ENCODE measurements around the gene MED16.

MED16 gene

DNA sequence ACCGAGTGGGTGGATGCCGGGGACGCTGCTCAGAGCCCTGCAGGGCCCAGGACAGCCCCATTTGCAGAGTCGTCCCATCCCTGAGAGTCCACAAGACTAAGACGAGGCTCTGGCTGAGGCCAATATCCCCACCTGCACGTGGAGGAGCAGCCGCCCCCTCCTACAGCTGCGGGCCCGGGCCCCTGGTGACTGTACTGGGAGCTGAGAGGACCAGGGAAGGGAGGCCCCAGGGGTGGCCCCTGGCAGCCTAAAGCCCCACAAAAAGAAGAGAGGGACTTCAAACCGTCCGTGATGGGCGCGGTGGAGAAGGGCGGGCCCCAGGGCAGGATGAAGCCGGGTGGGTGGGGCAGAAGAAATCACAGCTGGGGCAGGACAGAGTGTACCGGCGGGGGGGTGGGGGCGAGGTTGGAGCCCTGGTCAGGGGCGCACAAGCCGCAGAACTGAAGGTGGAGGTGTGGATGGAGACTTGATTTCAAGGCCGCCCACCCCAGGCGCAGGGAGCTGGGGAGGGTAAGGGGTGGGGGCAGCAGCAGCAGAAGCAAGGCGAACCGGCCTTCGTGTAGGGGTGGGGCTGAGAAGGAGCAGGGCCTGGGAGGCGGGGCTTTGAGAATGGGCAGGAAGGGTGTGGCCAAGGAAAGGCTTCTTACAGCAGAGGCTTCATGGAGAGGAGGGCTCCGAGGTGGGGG is 20.6 kb downstream of the MED16 start:
- DNase-seq (ENCODE audit: low read depth in 2 of 2): peak; percentile 72 to 83

DNA sequence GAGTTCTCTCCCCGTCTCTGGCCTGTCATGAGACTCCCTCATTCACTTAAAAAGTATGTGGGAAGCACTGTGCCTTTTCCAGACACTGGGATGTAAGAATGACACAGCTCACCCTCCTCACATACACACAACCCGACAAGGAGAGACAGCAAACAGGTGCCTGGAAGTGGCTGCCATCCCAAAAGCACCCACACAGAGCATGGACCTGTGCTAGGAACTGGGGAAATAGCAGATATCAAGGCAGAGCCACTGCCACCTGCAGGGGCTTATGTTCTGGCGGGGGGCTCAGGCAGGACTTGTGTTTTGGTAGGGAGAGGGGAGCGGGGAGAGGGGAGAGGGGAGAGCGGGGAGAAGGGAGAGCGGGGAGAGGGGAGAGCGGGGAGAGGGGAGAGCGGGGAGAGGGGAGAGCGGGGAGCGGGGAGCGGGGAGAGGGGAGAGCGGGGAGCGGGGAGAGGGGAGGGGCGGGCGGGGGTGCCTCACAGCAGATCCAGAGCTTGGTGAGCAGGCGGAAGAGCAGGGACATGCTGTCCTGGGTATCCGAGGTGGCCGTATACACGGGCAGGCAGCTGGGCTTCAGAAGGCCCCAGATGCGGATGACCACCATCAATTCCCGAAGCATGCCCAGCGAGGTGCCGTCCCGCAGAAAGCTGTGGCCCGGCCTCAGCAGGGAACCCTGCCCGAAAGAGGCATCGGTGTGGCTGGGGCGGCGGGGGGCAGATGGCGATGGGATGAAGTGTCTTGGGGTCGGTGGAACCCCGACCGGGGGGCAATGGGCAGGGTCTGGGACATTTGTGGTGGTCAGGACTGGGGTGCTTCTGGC is 21.3 kb downstream of the MED16 start:
- DNase-seq (ENCODE audit: low read depth in 2 of 2): no peak

DNA sequence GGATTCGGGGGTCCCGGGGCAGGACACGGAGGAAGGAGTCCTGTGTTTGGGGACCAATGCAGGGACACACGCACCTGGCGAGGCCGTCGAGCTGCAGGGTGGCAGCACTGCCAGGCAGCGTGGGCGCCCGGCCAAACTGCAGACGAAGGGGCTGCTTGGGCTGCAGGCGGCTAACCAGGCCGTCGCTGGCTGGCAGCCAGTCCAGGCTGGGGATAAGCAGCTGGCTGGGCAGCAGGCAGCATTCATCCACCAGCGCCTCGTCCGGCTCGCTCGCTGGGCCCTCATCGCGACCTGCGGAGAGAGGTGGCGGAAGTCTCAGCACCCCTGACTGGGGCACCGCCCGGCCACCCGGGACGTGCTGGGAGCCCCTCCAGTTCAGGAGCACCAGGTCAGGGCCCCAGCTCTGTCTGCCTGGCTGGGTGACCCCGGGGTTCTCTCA is 22.0 kb downstream of the MED16 start:
- no peak for DNase-seq (ENCODE audit: low read depth in 2 of 2)

DNA sequence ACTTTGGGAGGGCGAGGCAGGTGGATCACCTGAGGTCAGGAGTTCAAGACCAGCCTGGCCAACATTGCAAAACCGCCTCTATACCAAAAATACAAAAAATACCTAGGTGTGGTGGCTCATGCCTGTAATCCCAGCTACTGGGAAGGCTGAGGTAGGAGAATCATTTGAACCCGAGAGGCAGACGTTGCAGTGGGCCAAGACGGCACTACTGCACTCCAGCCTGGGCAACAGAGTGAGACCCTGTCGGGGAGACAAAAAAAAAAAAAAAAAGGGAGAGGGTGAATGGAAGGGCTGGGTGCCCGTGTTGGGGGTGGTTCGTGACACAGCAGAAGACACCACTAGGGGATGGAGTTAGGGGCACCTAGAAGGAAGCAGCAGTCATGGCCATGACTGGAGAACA is 22.7 kb downstream of the MED16 start:
- DNase-seq (ENCODE audit: low read depth in 2 of 2): no peak

DNA sequence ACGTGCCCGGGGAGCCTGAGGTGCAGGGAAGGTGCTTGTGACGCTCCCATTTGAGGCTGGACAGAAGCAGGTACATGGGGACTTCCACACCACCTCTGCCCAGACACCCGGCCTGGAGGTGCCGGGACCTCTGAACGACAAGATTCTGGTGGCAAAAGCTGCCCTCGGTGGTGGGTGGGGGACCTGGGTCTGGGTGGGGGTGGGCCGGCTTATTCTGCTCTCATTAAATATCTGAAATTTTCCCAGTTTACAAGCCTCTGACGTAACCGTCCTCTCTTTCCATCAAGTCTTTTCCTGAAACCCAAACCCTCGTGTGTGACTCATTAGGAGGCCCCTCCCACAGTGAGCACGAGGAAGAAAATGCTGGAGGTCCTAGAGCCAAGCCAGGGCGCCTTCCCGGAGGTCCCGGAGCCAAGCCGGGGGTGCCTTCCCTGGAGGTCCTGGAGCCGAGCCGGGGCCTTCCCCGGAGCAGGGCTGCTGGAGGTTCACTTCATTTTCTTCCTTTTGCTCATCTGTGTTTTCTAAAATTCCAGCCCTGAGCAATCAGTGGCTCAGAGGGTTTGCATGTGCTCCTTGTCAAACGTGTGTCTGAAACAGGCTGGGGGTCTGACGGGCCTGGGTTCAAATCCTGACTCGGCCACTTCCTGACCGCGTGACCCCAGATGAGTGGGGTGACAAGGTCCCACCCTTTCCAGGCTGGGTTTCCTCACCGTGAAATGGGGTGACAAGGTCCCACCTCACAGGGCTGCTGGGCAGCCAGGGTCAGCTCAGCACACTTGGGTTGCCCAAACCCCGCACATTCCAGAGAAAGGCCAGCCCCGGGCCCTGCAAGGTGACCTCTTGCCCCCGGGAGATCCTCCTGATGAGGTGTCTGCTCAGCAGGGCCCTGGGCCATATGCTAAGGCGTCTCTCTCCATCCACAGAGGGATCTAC is 23.5 kb downstream of the MED16 start:
- no peak for DNase-seq (ENCODE audit: low read depth in 2 of 2)

DNA sequence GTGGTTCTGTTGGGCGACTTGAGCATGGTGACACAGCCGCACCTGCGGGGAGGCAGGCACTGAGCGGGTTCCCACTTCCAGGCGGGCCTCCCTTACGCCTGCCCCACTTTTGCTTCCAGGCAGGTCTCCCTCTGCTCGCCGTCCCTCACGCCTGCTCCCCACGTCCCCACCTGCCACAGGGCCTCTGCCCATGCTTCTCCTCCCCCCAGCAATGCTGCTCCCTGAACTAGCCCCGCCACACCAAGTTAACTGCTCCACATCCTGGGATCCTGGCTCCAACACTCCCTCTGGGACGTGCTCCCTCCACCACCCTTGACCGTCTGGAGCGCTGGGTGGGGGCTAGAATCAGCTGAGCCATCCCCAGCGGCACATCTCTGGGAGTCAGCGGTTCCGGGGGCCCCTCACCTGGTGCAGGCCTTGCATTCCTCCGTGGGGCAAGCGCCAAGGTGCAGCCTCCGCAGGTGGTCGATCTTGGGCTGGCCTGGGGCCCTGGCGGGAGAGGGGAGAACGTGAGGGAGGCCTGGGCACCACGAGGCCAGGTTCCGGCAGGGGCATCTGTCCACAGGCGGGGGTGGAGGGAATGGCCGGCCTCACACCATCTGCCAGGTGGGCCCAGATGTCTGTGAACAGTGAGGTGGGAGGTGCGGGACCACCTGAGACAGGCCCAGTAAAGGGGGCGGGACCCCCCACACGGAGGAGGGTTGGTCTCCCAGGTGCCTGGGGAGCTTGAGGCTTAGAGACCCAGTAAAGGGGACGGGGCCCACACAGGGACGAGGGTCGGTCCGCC is 24.3 kb downstream of the MED16 start:
- no peak for DNase-seq (ENCODE audit: low read depth in 2 of 2)

DNA sequence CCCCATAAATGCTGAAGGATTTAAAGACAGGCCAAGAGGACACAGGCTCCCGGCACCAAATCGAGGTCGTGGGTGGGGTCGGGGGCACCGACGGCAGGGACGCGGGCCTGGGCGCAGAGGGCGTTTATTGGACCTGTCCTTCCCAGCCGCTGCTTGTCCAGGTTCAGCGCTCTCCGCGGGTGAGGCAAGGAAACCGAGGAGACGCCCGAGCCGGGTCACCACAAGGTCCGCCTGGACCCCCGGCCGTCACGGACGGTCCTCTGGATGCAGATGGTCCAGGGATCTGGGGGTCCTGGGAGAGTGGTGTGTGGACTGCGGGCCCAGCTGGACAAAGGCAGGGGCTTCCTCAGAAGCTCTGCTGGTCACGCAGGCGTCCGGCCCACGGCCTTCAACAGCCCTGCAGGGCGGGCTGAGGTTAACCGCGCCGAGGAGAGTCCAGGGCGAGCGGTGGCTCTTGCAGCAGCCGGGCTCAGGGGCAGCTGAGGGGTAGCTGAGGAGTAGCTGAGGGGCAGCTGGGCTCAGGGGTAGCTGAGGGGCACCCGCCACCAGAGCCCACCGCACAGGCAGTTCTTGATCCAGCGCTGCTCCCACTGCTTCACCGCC is 25.0 kb downstream of the MED16 start:
- DNase-seq (ENCODE audit: low read depth in 2 of 2): no peak

DNA sequence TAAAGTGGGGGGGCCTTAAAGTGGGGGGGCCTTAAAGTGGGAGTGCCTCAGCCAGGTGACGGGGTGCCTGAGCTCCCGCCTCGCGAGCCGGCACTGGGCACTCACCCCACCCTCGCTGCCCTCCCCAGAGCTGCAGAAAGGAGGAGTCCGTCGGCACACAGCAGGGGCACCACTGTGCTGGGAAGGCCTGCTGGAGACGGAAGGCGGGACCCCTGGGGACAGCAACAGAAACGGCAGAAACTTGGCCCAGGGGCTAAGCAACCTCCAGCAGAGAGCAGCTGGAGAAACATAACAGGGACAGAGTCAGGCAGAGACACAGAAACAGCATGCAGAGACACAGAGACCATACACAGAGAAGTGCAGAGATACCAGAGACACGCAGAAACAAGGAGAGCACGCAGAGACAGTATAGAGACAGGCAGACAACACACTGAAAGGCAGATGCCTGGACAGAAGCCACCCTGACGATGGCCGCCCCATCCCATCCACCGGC is 25.6 kb downstream of the MED16 start:
- DNase-seq (ENCODE audit: low read depth in 2 of 2): no peak

DNA sequence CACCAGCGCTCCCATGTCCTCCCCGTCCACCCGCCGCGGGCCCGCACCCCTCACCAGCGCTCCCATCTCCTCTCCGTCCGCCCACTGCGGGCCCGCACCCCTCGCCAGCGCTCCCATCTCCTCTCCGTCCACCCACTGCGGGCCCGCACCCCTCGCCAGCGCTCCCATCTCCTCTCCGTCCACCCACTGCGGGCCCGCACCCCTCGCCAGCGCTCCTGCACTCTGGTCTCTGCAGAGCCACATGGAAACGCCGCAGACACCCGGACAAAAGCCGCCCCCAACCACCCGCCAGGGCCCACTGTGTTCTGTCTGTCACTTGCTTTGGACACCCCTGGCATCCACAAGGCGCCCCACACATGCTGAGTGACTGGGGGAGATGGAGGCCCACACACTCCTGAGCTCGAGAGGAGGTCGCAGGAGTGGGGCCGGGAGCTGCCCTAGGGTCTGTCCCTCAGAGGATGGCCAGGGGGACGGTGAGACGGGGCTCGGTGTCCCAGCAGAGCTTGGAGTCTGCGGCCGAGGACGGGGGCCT is 26.2 kb downstream of the MED16 start:
- DNase-seq (ENCODE audit: low read depth in 2 of 2): no peak

DNA sequence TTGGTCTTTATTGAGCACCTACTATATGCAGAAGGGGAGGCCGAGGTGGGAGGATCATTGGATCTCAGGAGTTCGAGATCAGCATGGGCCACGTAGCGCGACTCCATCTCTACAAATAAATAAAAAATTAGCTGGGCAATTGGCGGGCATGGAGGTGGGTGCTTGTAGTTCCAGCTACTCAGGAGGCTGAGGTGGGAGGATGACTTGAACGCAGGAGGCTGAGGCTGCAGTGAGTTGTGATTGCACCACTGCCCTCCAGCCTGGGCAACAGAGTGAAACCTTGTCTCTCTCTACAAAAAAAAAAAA is 29.7 kb downstream of the MED16 start:
- no peak for DNase-seq (ENCODE audit: low read depth in 2 of 2)

DNA sequence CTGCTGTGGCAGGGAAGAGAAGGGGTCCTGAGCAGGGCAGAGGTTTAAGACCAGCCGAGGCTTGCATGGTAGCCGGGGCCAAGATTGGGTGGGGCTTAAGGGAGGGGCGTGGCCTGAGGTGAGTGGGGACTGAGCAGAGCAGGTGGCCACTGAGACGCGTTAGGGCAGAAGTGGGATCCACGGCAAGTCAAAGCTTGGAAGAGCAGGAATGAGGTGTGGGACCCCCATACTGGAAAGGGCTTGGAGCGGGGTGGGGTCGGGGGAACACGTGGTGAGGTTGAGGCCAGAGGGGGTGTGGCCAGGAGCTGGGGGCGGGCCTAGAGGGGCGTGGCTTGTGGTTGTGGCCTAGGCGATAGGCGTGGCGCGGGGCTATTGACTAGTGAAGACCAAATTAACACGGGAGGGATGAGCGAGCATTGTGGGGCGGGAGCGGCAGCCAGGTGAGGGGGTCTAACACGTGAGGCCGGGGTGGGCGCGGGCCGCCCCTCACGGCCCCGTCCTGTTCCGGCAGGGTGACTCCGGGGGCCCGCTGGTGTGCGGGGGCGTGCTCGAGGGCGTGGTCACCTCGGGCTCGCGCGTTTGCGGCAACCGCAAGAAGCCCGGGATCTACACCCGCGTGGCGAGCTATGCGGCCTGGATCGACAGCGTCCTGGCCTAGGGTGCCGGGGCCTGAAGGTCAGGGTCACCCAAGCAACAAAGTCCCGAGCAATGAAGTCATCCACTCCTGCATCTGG is 30.2 kb downstream of the MED16 start:
- DNase-seq (ENCODE audit: low read depth in 2 of 2): peak; percentile 69 to 78

DNA sequence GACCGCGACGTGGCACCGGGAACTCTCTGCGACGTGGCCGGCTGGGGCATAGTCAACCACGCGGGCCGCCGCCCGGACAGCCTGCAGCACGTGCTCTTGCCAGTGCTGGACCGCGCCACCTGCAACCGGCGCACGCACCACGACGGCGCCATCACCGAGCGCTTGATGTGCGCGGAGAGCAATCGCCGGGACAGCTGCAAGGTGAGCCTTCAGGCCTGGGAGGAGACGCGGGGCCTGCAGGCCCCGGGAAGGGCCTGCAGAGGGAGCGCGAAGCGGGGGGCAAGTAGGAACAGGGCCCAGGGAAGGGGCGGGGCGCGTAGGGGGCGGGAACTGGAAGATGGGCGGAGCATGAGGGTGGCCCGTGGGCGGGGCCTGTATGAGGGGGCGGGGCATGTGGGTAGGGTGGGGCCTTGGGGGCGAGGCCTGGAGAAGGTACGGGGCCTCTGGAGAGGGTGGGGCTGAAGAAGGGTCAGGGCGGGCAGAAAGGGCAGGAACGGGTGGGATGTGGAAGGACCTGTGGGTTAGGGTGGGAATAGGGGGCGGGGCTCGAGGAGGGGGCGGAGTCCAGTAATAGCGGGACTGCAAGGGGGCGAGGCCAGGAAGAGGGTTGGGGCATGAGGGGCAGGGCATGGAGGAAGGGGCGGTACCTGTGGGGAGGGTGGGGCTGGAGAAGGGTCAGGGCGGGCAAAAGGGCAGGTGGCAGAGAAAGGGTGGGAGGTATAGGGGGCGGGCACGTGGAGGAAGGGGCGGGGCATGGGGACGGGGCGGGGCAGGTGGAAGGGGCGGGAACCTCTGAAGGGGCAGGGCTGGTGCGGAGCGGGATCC is 31.0 kb downstream of the MED16 start:
- peak; percentile 73 to 77 for DNase-seq (ENCODE audit: low read depth in 2 of 2)

DNA sequence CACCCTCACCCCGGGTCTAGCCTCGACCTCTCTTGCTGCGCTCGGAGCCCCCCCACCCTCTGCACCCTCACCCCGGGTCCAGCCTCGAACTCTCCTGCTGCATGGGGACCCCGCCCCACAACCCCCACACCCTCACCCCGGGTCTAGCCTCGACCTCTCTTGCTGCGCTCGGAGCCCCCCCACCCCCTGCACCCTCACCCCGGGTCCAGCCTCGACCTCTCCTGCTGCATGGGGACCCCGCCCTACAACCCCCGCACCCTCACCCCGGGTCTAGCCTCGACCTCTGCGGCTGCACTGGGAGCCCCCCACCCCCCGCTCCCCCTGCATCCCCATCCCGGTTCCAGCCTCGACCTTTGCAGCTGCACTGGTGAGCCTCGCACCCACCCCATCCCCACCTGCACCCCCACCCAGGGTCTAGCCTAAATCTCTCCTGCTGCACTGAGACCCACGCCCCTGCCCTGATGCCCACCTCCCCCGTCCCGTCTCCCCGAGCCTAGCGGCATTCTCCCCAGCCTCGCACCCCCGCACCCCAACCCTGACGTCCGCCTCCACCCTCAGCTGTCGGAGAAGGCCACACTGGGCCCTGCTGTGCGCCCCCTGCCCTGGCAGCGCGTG is 31.7 kb downstream of the MED16 start:
- no peak for DNase-seq (ENCODE audit: low read depth in 2 of 2)

DNA sequence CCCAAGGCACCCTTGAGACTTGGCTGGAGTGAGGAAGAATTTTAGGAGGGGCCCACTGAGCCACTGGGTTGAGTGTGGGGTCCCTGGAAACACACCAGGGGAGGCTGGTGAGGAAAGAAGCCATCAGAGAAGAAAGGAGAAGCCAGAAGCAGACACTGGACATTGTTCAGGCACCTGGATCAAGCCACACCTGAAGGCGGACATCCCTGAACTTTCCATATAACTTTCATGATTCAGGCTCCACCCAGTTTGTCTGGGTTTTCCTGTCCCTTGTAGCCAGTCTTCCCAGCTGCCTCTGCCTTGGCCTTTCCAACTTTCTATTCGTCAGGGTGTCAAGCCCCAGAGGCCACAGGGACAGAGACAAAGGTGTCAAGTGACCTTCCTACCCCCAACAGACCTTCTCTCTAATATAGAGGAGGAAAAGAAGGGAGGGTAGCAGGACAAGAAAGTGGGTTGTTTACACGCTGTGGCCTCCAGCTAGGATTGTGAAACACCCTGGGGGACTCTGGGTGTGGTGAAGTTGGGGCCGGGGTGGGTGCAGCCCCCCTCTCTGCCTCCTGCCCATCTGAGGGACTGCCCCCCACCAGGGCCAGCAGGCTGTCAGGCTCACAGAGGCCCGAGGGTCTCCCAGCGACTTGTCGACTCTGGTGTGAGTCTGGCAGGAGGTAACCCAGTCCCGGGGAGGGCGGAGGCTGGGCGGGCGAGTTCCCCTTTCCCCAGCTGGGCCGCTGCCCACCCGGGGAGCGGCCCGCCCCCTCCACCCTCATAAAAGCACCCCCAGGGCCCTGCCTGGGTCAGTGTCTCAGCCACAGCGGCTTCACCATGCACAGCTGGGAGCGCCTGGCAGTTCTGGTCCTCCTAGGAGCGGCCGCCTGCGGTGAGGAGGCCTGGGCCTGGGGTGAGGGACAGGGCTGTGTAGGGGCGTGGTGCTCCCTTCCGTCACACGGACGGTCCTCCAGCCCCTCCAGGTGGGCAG is 33.8 kb downstream of the MED16 start, which contains the start of gene CFD:
Gene CFD (plus strand): TSS at position 797 of the 976 bp plus-strand sequence. CDS start 26 bp downstream, at position 823.
- DNase-seq (ENCODE audit: low read depth in 2 of 2): no peak

DNA sequence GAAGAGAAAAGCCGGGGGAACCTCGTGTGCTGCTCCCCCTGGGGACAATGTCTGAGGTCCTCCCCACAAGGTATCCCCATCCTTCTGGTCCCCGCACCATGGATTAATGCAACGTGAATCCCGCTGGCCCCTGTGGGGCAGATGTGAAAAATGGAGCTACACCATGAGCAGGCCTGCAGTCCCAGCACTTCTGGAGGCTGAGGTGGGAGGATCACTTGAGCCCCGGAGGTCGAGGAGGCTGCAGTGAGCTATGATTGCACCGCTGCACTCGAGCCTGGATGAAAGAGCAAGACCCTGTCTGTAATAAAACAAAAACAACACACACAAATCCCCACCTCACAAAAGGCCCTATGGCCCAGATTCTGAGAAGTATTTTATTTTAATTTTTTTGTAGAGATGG is 34.7 kb downstream of the MED16 start:
- DNase-seq (ENCODE audit: low read depth in 2 of 2): no peak

DNA sequence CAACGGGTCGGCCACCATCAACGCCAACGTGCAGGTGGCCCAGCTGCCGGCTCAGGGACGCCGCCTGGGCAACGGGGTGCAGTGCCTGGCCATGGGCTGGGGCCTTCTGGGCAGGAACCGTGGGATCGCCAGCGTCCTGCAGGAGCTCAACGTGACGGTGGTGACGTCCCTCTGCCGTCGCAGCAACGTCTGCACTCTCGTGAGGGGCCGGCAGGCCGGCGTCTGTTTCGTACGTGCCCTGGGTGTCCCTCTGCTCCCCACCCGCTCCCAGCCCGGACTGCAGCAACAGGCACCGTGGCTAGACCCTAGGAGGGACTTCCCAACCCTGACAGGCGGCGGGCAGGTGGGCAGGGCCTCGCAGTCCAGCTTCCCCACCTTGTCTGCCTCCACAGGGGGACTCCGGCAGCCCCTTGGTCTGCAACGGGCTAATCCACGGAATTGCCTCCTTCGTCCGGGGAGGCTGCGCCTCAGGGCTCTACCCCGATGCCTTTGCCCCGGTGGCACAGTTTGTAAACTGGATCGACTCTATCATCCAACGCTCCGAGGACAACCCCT is 37.3 kb downstream of the MED16 start:
- DNase-seq (ENCODE audit: low read depth in 2 of 2): no peak

DNA sequence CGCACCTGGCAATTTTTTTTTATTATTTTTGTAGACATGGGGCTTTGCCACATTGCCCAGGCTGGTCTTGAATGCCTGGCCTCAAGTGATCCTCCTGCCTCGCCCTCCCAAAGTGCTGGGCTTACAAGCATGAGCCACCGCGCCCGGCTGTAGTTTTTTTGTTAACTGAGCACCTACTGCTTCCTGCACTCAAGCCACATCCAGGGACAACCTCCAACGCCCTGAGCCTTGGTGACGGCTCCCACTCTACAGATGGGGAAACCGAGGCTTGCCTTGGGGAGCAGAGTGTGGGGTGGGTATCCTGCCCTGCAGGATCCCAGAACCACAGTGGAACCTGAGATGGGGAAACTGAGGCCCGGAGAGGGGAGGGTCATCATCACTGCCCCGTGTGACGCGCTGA is 37.8 kb downstream of the MED16 start:
- no peak for DNase-seq (ENCODE audit: low read depth in 2 of 2)
